ENCODE results near the gene CARD16. TPM values are rescaled to one million over a fixed set of nuclear protein-coding genes. Genes with fewer than 3 reads are reported as not detected.

The CARD16 gene
- polyA plus RNA-seq, 1 experiment, result 0.87 TPM

- H3K27me3 ChIP-seq (ENCODE audit: control insufficient read depth, insufficient read depth, low read length), result no peaks in the 10 kb centered on the region
- no peak for TF ChIP-seq CTCF (IDR thresholded peaks at IDR 0.05; ENCODE audit: insufficient read depth, low read depth, low read length)
- no peaks in the 10 kb centered on the region for H3K36me3 ChIP-seq (ENCODE audit: control insufficient read depth, insufficient read depth, low read length)
- CTCF ChIA-PET, result no interaction called here
- POLR2A ChIA-PET, result no interaction called here
- no peak overlapping the region for H3K4me3 ChIP-seq (ENCODE audit: low read depth, low read length)
- no peak for DNase-seq (ENCODE audit: low read depth)
These were observed 39.7 kb downstream of the CARD16 start for GRCh38 chr11:105005451-105005845.

- no peak for DNase-seq (ENCODE audit: low read depth)
- H3K36me3 ChIP-seq (ENCODE audit: control insufficient read depth, insufficient read depth, low read length), result no peaks in the 10 kb centered on the region
- no peak overlapping the region for H3K4me3 ChIP-seq (ENCODE audit: low read depth, low read length)
- no peaks in the 10 kb centered on the region for H3K27me3 ChIP-seq (ENCODE audit: control insufficient read depth, insufficient read depth, low read length)
- TF ChIP-seq CTCF (IDR thresholded peaks at IDR 0.05; ENCODE audit: insufficient read depth, low read depth, low read length), result no peak
- POLR2A ChIA-PET, result no interaction called here
- CTCF ChIA-PET, result no interaction called here
These were observed 41.1 kb downstream of the CARD16 start for GRCh38 chr11:105004021-105004420.

DNA sequence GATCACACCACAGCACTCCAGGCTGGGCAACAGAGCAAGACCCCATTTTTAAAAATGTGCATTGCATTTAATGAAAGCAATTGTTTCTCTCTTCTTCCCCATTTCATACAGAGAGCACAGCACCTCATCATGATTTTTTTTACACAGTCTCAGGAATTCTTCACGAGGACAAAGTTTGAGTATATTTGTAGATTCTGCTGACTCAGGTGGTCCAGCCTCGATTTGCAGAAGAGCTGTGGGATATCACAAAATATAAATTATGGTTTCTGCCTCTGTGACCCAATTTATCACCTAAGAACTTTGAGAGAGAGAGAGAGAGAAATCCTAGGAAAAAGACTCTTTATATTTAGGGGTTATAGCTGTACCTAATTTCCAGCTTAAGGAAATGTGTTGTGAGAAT is 42.0 kb downstream of the CARD16 start:
- Histone ChIP-seq H3K27me3 (ENCODE audit: control insufficient read depth, insufficient read depth, low read length) (no peaks in the 10 kb centered on the region), H3K36me3 (ENCODE audit: control insufficient read depth, insufficient read depth, low read length) (no peaks in the 10 kb centered on the region), H3K4me3 (ENCODE audit: low read depth, low read length) (no peak overlapping the region)
- no peak for TF ChIP-seq CTCF (IDR thresholded peaks at IDR 0.05; ENCODE audit: insufficient read depth, low read depth, low read length)
- ChIA-PET CTCF (no interaction called here), POLR2A (no interaction called here)
- DNase-seq (ENCODE audit: low read depth), result no peak

GRCh38 chr11:105000797-105001196 is 44.3 kb downstream of the CARD16 start:
- ChIA-PET POLR2A (no interaction called here), CTCF (no interaction called here)
- no peak for DNase-seq (ENCODE audit: low read depth)

GRCh38 chr11:105000167-105000566 is 45.0 kb downstream of the CARD16 start:
- TF ChIP-seq CTCF (IDR thresholded peaks at IDR 0.05; ENCODE audit: insufficient read depth, low read depth, low read length), result 0 out of 2 replicates have a peak, but pooled peaks have one; percentile 5
- H3K4me3 ChIP-seq (ENCODE audit: low read depth, low read length), result no peak overlapping the region
- H3K36me3 ChIP-seq (ENCODE audit: control insufficient read depth, insufficient read depth, low read length), result no peaks in the 10 kb centered on the region
- H3K27me3 ChIP-seq (ENCODE audit: control insufficient read depth, insufficient read depth, low read length), result no peaks in the 10 kb centered on the region
- CTCF ChIA-PET, result no interaction called here
- no peak for DNase-seq (ENCODE audit: low read depth)
- POLR2A ChIA-PET, result no interaction called here

More at GRCh38 chr11:105000797-105001196, 44.3 kb downstream of the CARD16 start:
- no peaks in the 10 kb centered on the region for H3K36me3 ChIP-seq (ENCODE audit: control insufficient read depth, insufficient read depth, low read length)
- no peak overlapping the region for H3K4me3 ChIP-seq (ENCODE audit: low read depth, low read length)
- peak; percentile 42; the same call in 1 of the 2 replicates for TF ChIP-seq CTCF (IDR thresholded peaks at IDR 0.05; ENCODE audit: insufficient read depth, low read depth, low read length)
- H3K27me3 ChIP-seq (ENCODE audit: control insufficient read depth, insufficient read depth, low read length), result no peaks in the 10 kb centered on the region
